Measurements from ENCODE around the gene KCNK5. TPM values are rescaled to one million over a fixed set of nuclear protein-coding genes. Genes with fewer than 3 reads are reported as not detected.

Gene KCNK5
- total and polyA plus RNA-seq, 12 donors = 0.06 to 1.1 (median 0.25) TPM; not detected in 1

DNA sequence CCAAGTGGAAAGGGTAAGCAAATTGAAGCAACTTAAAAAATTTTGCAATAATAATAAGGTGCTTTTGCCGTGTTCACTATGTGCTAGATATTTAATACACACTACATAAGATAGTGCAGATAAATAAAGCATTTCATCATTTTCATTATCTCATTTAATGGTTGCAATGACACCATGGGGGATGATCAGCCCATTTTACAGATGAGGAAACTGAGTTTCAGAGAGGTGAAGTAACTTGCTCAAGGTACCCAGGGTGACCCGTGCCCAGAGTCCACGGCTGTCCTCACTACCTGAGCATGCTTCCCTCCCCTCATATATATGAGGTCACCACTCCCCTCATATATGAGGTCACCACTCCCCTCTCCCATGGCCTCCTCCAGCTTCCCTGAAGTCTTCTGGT lies 7.5 kb upstream of the KCNK5 start:
- TF ChIP-seq, protein P1, sequence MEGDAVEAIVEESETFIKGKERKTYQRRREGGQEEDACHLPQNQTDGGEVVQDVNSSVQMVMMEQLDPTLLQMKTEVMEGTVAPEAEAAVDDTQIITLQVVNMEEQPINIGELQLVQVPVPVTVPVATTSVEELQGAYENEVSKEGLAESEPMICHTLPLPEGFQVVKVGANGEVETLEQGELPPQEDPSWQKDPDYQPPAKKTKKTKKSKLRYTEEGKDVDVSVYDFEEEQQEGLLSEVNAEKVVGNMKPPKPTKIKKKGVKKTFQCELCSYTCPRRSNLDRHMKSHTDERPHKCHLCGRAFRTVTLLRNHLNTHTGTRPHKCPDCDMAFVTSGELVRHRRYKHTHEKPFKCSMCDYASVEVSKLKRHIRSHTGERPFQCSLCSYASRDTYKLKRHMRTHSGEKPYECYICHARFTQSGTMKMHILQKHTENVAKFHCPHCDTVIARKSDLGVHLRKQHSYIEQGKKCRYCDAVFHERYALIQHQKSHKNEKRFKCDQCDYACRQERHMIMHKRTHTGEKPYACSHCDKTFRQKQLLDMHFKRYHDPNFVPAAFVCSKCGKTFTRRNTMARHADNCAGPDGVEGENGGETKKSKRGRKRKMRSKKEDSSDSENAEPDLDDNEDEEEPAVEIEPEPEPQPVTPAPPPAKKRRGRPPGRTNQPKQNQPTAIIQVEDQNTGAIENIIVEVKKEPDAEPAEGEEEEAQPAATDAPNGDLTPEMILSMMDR (IDR thresholded peaks at IDR 0.05) = no peak

DNA sequence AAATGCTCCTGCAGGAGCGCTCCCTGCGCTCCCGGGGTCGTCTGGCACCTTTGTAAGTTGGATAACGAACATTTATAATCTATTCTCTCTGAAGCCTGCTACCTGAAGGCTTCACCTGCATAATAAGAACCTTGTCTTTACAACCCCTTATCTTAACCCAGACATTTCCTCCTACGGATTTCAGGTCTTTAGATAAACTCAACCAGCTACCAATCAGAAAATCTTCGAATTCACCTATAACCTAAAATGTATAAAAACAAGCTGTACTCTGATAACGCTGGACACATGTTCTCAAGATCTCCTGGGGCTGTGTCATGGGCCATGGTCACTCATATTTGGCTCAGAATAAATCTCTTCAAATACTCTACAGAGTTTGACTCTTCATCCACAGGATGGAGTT lies 4.1 kb upstream of the KCNK5 start:
- H3K27ac ChIP-seq = no peak overlapping the region
- H3K27me3 ChIP-seq = peaks cover 0 to 31% (median 19%) of the 10 kb centered on the region in 7 donors
- DNase-seq = no peak
- no peaks in the 10 kb centered on the region for H3K36me3 ChIP-seq
- H3K4me1 ChIP-seq = peaks cover 2 to 16% (median 14%) of the 10 kb centered on the region in 9 donors
- 82 to 84% methylated on average over 8 of the region's 8 CpGs for WGBS, 2 donors
- no peak for ATAC-seq
- H3K4me3 ChIP-seq = no peak overlapping the region
- no peaks in the 10 kb centered on the region for H3K9me3 ChIP-seq
- TF ChIP-seq, protein P1 (IDR thresholded peaks at IDR 0.05) = no peak
- intact Hi-C loops (cut with DNase I) = no loop called here

More for the DNA sequence above, 7.5 kb upstream of the KCNK5 start:
- Histone ChIP-seq H3K9me3 (no peaks in the 10 kb centered on the region), H3K36me3 (no peaks in the 10 kb centered on the region), H3K4me3 (no peak overlapping the region), H3K27me3 (peaks cover 0 to 7% (median 0%) of the 10 kb centered on the region in 7 donors), H3K4me1 (no peaks in the 10 kb centered on the region), H3K27ac (no peak overlapping the region)
- DNase-seq (no peak), ATAC-seq (no peak)
- WGBS, 2 donors = 84 to 89% methylated on average over 3 of the region's 3 CpGs
- intact Hi-C loops (cut with DNase I) = no loop called here

DNA sequence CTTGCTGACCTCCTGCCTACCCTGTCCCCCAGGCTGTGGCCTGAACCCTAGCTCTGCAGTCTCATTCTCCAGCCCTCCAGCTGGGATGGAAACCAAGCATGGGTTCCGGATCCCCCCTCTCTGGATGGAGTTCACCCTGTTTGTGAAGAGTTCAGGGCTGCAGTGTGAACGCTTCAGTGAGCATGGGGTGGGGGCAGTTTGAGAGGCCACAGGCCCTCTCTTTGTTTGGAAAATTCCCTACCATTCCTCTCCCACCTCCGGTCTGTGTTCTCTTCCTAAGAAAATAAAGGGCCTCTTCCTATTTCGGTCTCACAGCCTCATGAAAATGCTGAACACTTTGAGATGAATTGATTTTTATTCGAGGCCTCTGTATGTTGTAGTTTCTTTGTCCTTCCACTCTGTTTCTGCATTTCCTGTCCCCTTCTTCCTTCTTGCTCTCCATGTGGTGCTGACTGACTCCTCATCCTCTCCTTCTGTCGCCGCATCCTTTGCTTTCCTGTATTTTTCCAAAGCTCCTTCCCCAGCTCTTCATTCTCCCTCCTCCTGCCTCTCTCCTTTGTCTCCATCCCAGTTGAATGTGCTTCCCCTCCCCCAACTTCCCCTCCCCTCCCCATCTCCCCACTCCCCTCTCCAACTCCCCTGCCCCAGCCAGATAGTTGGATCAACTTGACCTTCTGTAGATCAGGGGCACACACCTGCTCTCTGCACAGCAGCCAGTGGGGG lies 2.4 kb upstream of the KCNK5 start:
- intact Hi-C loops (cut with DNase I) = no loop called here
- no peaks in the 10 kb centered on the region for H3K36me3 ChIP-seq
- WGBS, 2 donors = 63 to 69% methylated on average over 7 of the region's 7 CpGs

DNA sequence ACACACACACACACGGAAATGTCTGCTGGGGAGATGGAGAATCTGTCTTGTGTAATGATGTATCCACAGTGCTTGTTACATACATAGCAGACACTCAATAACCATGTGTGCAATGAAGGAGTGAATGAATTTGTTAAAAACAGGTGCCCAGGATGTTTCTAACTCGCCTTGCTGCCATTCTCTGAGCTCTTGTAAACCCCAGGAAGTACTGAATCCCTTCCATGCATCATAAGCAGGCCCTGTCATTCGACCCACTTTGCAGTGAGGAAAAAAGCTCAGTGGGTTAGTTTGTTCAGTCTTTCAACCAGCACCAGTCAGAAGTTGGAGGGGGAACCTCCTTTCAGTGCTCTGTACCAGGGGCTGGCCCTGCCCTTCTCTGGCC lies 1.4 kb upstream of the KCNK5 start:
- no peak overlapping the region for H3K4me3 ChIP-seq
- H3K4me1 ChIP-seq = peaks cover 2 to 33% (median 14%) of the 10 kb centered on the region in 9 donors
- peaks cover 0 to 51% (median 45%) of the 10 kb centered on the region in 7 donors for H3K27me3 ChIP-seq
- no peaks in the 10 kb centered on the region for H3K36me3 ChIP-seq
- intact Hi-C loops (cut with DNase I) = no loop called here
- TF ChIP-seq, protein P1 (IDR thresholded peaks at IDR 0.05) = no peak
- H3K9me3 ChIP-seq = no peaks in the 10 kb centered on the region
- H3K27ac ChIP-seq = no peak overlapping the region
- ATAC-seq = no peak
- WGBS, 2 donors = 81 to 82% methylated on average over 3 of the region's 3 CpGs
- no peak for DNase-seq

More for the DNA sequence above, 2.4 kb upstream of the KCNK5 start:
- peaks cover 0 to 43% (median 35%) of the 10 kb centered on the region in 7 donors for H3K27me3 ChIP-seq
- H3K4me3 ChIP-seq = no peak overlapping the region
- TF ChIP-seq, protein P1 (IDR thresholded peaks at IDR 0.05) = no peak
- peaks cover 2 to 23% (median 14%) of the 10 kb centered on the region in 9 donors for H3K4me1 ChIP-seq
- ATAC-seq = no peak
- H3K27ac ChIP-seq = no peak overlapping the region
- no peak for DNase-seq
- no peaks in the 10 kb centered on the region for H3K9me3 ChIP-seq

All from heart right ventricle (tissue), 16 donors.